WTC11 (cell line): ENCODE data around the gene ZNF804B. TPM values are rescaled to one million over a fixed set of nuclear protein-coding genes. Genes with fewer than 3 reads are reported as not detected.
A peak's percentile ranks its signal among the peaks of the same experiment; 100 is the strongest.

Experiments
- ARID4B ChIP-seq: sonication (generic); formaldehyde crosslinking; IDR thresholded peaks from 2 replicates; pipeline ENCODE4 v1.8.0; 2023; ENCODE audit warnings: missing genetic modification reagents, mild to moderate bottlenecking, borderline replicate concordance
- ATF6 ChIP-seq: sonication (generic); formaldehyde crosslinking; IDR thresholded peaks from 2 replicates; pipeline ENCODE4 v1.8.1; 2023; ENCODE audit warnings: mild to moderate bottlenecking, missing genetic modification reagents
- CBFB ChIP-seq: sonication (generic); formaldehyde crosslinking; IDR thresholded peaks from 2 replicates; pipeline ENCODE4 v1.8.1; 2022; ENCODE audit warnings: mild to moderate bottlenecking, low read depth, missing genetic modification reagents
- GABPB1 ChIP-seq: sonication (generic); formaldehyde crosslinking; IDR thresholded peaks from 2 replicates; pipeline ENCODE4 v1.8.1; 2023; ENCODE audit warnings: mild to moderate bottlenecking, missing genetic modification reagents
- GTF2I ChIP-seq: fragments of 250-450 bp; sonication (Bioruptor Pico); conservative IDR thresholded peaks from 2 replicates; pipeline ENCODE4 v1.4.0; 2021; ENCODE audit warnings: mild to moderate bottlenecking
- MXD4 ChIP-seq: fragments of 250-450 bp; sonication (Bioruptor Pico); IDR thresholded peaks from 2 replicates; pipeline ENCODE4 v1.8.0; 2021; ENCODE audit warnings: mild to moderate bottlenecking, moderate library complexity, borderline replicate concordance
- MYBL2 ChIP-seq: sonication (generic); formaldehyde crosslinking; IDR thresholded peaks from 2 replicates; pipeline ENCODE4 v1.8.1; 2023; ENCODE audit warnings: mild to moderate bottlenecking, moderate library complexity, missing genetic modification reagents
- NFATC4 ChIP-seq: fragments of 250-450 bp; sonication (Bioruptor Pico); IDR thresholded peaks from 2 replicates; pipeline ENCODE4 v1.9.0; 2021; ENCODE audit warnings: mild to moderate bottlenecking
- NFE2L1 ChIP-seq: sonication (generic); formaldehyde crosslinking; IDR thresholded peaks from 2 replicates; pipeline ENCODE4 v1.8.1; 2023; ENCODE audit warnings: missing genetic modification reagents
- NR3C1 ChIP-seq: sonication (generic); formaldehyde crosslinking; conservative IDR thresholded peaks from 2 replicates; pipeline ENCODE4 v1.8.1; 2023; ENCODE audit warnings: low read depth, mild to moderate bottlenecking, missing genetic modification reagents
- PREB ChIP-seq: sonication (generic); formaldehyde crosslinking; IDR thresholded peaks from 2 replicates; pipeline ENCODE4 v1.8.1; 2022; ENCODE audit warnings: mild to moderate bottlenecking, missing genetic modification reagents, moderate library complexity, borderline replicate concordance
- PRRX2 ChIP-seq: fragments of 250-450 bp; sonication (Bioruptor Pico); IDR thresholded peaks from 2 replicates; pipeline ENCODE4 v1.8.0; 2021; ENCODE audit warnings: mild to moderate bottlenecking
- RORB ChIP-seq: fragments of 250-450 bp; sonication (Bioruptor Pico); IDR thresholded peaks from 2 replicates; pipeline ENCODE4 v1.9.0; 2021; ENCODE audit warnings: mild to moderate bottlenecking
- SP1 ChIP-seq: sonication (generic); formaldehyde crosslinking; conservative IDR thresholded peaks from 2 replicates; pipeline ENCODE4 v1.8.1; 2022; ENCODE audit warnings: missing genetic modification reagents
- TP53 ChIP-seq: sonication (generic); formaldehyde crosslinking; IDR thresholded peaks from 2 replicates; pipeline ENCODE4 v1.8.1; 2023; ENCODE audit warnings: mild to moderate bottlenecking, missing genetic modification reagents
- USF1 ChIP-seq: sonication (generic); formaldehyde crosslinking; IDR thresholded peaks from 2 replicates; pipeline ENCODE4 v1.8.0; 2022; ENCODE audit warnings: mild to moderate bottlenecking, missing genetic modification reagents
- ZMAT4 ChIP-seq: fragments of 250-450 bp; sonication (Bioruptor Pico); IDR thresholded peaks from 2 replicates; pipeline ENCODE4 v1.9.0; 2021; ENCODE audit warnings: mild to moderate bottlenecking
- ZNF219 ChIP-seq: sonication (generic); formaldehyde crosslinking; IDR thresholded peaks from 2 replicates; pipeline ENCODE4 v1.8.0; 2023; ENCODE audit warnings: missing genetic modification reagents, mild to moderate bottlenecking, borderline replicate concordance
- ZNF263 ChIP-seq: sonication (generic); formaldehyde crosslinking; IDR thresholded peaks from 2 replicates; pipeline ENCODE4 v1.8.1; 2022; ENCODE audit warnings: low read depth, mild to moderate bottlenecking, moderate library complexity, missing genetic modification reagents
- ZNF396 ChIP-seq: fragments of 250-450 bp; sonication (Bioruptor Pico); IDR thresholded peaks from 2 replicates; pipeline ENCODE4 v1.8.0; 2021; ENCODE audit warnings: mild to moderate bottlenecking, moderate library complexity, borderline replicate concordance
- ZNF423 ChIP-seq: fragments of 250-450 bp; sonication (Bioruptor Pico); IDR thresholded peaks from 2 replicates; pipeline ENCODE4 v2.1.2; 2022; ENCODE audit warnings: mild to moderate bottlenecking, moderate library complexity
- ZNF512 ChIP-seq: sonication (generic); formaldehyde crosslinking; IDR thresholded peaks from 2 replicates; pipeline ENCODE4 v1.8.1; 2022; ENCODE audit warnings: missing genetic modification reagents, borderline replicate concordance
- ZNF532 ChIP-seq: fragments of 250-450 bp; sonication (Bioruptor Pico); IDR thresholded peaks from 2 replicates; pipeline ENCODE4 v1.9.0; 2021; ENCODE audit warnings: mild to moderate bottlenecking, borderline replicate concordance
- total RNA-seq: library from RNA; stranded (reverse); gene quantifications from 3 replicates; pipeline ENCODE4 v1.2.3, GENCODE V29; 2021

Gene ZNF804B
- total RNA-seq, 1 experiment from 2014 or later: 0.04 TPM

GRCh38 chr7:88759230-88760135, at the start of gene ZNF804B (continued):
- TF ChIP-seq ZNF512 (CRISPR knock-in tag) (no peak), CBFB (CRISPR knock-in tag) (no peak), ATF6 (no peak), USF1 (CRISPR knock-in tag) (no peak; the same call in 1 of the 2 replicates), GTF2I (CRISPR knock-in tag) (no peak), ZNF263 (CRISPR knock-in tag) (no peak; the same call in 1 of the 2 replicates), ZNF396 (no peak), PREB (no peak), MYBL2 (CRISPR knock-in tag) (0 out of 2 replicates have a peak, but pooled peaks have one; percentile 32), ARID4B (no peak; the same call in 1 of the 2 replicates), NFE2L1 (CRISPR knock-in tag) (0 out of 2 replicates have a peak, but pooled peaks have one; percentile 24), ZNF532 (CRISPR knock-in tag) (no peak), NFATC4 (CRISPR knock-in tag) (no peak), PRRX2 (CRISPR knock-in tag) (no peak), TP53 (peak; percentile 34; the same call in 1 of the 2 replicates), ZMAT4 (CRISPR knock-in tag) (no peak), NR3C1 (no peak), SP1 (CRISPR knock-in tag) (no peak; the same call in 1 of the 2 replicates), ZNF219 (CRISPR knock-in tag) (no peak), GABPB1 (CRISPR knock-in tag) (no peak), RORB (no peak), MXD4 (CRISPR knock-in tag) (no peak), ZNF423 (CRISPR knock-in tag) (no peak)
